ENCODE results near the gene NAB1. TPM values are rescaled to one million over a fixed set of nuclear protein-coding genes. Genes with fewer than 3 reads are reported as not detected.
A peak's percentile ranks its signal among the peaks of the same experiment; 100 is the strongest.

NAB1 gene
- total and polyA plus RNA-seq, 8 donors: 7.2 to 23.4 (median 10.5) TPM

GRCh38 chr2:190695739-190696138, 46.9 kb downstream of the NAB1 start:
- no peak for DNase-seq
- no peaks in the 10 kb centered on the region for H3K9me3 ChIP-seq
- no peak for TF ChIP-seq CTCF (IDR thresholded peaks at IDR 0.05)
- no peak for ATAC-seq
- FAIRE-seq: no peak
- intact Hi-C loops (cut with DNase I): no loop called here
- no peaks in the 10 kb centered on the region for H3K27me3 ChIP-seq
- 95 to 98% methylated on average over 4 of the region's 4 CpGs for WGBS, 2 donors
- H3K36me3 ChIP-seq: no peaks in the 10 kb centered on the region
- no peak overlapping the region for H3K27ac ChIP-seq
- no peaks in the 10 kb centered on the region for H3K4me1 ChIP-seq
- H3K4me3 ChIP-seq: no peak overlapping the region

GRCh38 chr2:190696792-190697398, 48.0 kb downstream of the NAB1 start:
- no peak for TF ChIP-seq CTCF (IDR thresholded peaks at IDR 0.05)
- ATAC-seq: peak in 2 of 4 donors; percentile 40 to 51
- H3K36me3 ChIP-seq: no peaks in the 10 kb centered on the region
- H3K27me3 ChIP-seq: no peaks in the 10 kb centered on the region
- intact Hi-C loops (cut with DNase I): no loop called here
- no peak overlapping the region for H3K27ac ChIP-seq
- H3K4me3 ChIP-seq: no peak overlapping the region
- 50 to 52% methylated on average over 3 of the region's 3 CpGs for WGBS, 2 donors
- FAIRE-seq: no peak
- no peaks in the 10 kb centered on the region for H3K9me3 ChIP-seq
- H3K4me1 ChIP-seq: no peaks in the 10 kb centered on the region
- no peak for DNase-seq

- Histone ChIP-seq H3K9me3 (no peaks in the 10 kb centered on the region), H3K36me3 (no peaks in the 10 kb centered on the region), H3K27me3 (no peaks in the 10 kb centered on the region), H3K4me1 (no peaks in the 10 kb centered on the region), H3K27ac (no peak overlapping the region), H3K4me3 (no peak overlapping the region)
- no peak for FAIRE-seq
- ATAC-seq: no peak
- TF ChIP-seq CTCF (IDR thresholded peaks at IDR 0.05): no peak
- WGBS, 2 donors: 82 to 89% methylated on average over 4 of the region's 4 CpGs
- DNase-seq: no peak
- intact Hi-C loops (cut with DNase I): no loop called here
These were observed 48.5 kb downstream of the NAB1 start for GRCh38 chr2:190697421-190697820.

- intact Hi-C loops (cut with DNase I): no loop called here
- Histone ChIP-seq H3K36me3 (no peaks in the 10 kb centered on the region), H3K4me1 (no peaks in the 10 kb centered on the region), H3K9me3 (no peaks in the 10 kb centered on the region), H3K27ac (no peak overlapping the region), H3K27me3 (no peaks in the 10 kb centered on the region), H3K4me3 (no peak overlapping the region)
- no peak for TF ChIP-seq CTCF (IDR thresholded peaks at IDR 0.05)
- no peak for ATAC-seq
- 80 to 81% methylated on average over 5 of the region's 5 CpGs for WGBS, 2 donors
- DNase-seq: no peak
- no peak for FAIRE-seq
These were observed 50.0 kb downstream of the NAB1 start for GRCh38 chr2:190698895-190699294.

GRCh38 chr2:190701586-190701985, 52.7 kb downstream of the NAB1 start:
- no peak for DNase-seq
- no peaks in the 10 kb centered on the region for H3K36me3 ChIP-seq
- no peaks in the 10 kb centered on the region for H3K4me1 ChIP-seq
- no peaks in the 10 kb centered on the region for H3K27me3 ChIP-seq
- H3K9me3 ChIP-seq: no peaks in the 10 kb centered on the region
- no peak for ATAC-seq
- no peak overlapping the region for H3K27ac ChIP-seq
- FAIRE-seq: no peak
- no peak for TF ChIP-seq CTCF (IDR thresholded peaks at IDR 0.05)
- H3K4me3 ChIP-seq: no peak overlapping the region
- intact Hi-C loops (cut with DNase I): no loop called here
- WGBS, 2 donors: 59 to 64% methylated on average over 7 of the region's 7 CpGs
